PC-3 (cell line): ENCODE results near the gene PSME4. TPM values are rescaled to one million over a fixed set of nuclear protein-coding genes. Genes with fewer than 3 reads are reported as not detected.

Source experiments
- ATAC-seq: fragments of 200-7000 bp; cut with Tn5 transposase; 2 replicates; pipeline ENCODE4 v1.9.1; 2020; ENCODE audit warnings: mild to moderate bottlenecking, moderate library complexity
- BruUV-seq: library from RNA; stranded (reverse); fragments of 400-500 nt; replicated peaks from 2 replicates; lab custom pipeline; 2021; lab: Mats Ljungman, UMichigan
- CTCF ChIA-PET: fragments of 300-600 bp; sonication (Branson Sonifier 250); formaldehyde crosslinking; loops from one replicate; lab custom pipeline; 2022; ENCODE audit warnings: antibody characterized with exemption; lab: Charles Lee
- POLR2A ChIA-PET: fragments of 300-600 bp; sonication (Branson Sonifier 250); formaldehyde crosslinking; loops from one replicate; lab custom pipeline; 2022; ENCODE audit warnings: antibody characterized with exemption; ENCODE audit not compliant: unreplicated experiment; lab: Charles Lee
- DNase-seq: peaks from one replicate; pipeline ENCODE4 v3.0.0-alpha.2; 2015
- H2AFZ ChIP-seq: fragments of 300-600 bp; sonication (generic); 2 replicates; pipeline ENCODE4 v1.6.0; 2016; ENCODE audit warnings: antibody characterized with exemption, low read length
- H3F3A ChIP-seq: fragments of 300-600 bp; sonication (generic); one replicate; pipeline ENCODE4 v1.6.0; 2017; ENCODE audit warnings: antibody characterized with exemption, low read length, control low read depth, mild to moderate bottlenecking; ENCODE audit not compliant: unreplicated experiment
- H3K27ac ChIP-seq: fragments of 300-600 bp; sonication (generic); 2 replicates; pipeline ENCODE4 v1.5.1; 2016; ENCODE audit warnings: mild to moderate bottlenecking, low read length
- H3K27me3 ChIP-seq: fragments of 300-600 bp; sonication (generic); 2 replicates; pipeline ENCODE4 v1.6.1; 2016; ENCODE audit warnings: low read length, mixed read lengths
- H3K36me3 ChIP-seq: fragments of 300-600 bp; sonication (generic); 2 replicates; pipeline ENCODE4 v1.6.1; 2016; ENCODE audit warnings: low read depth, mixed run types, low read length, mixed read lengths
- H3K4me1 ChIP-seq: fragments of 300-600 bp; sonication (generic); 2 replicates; pipeline ENCODE4 v1.5.1; 2016; ENCODE audit warnings: low read length; ENCODE audit not compliant: insufficient read depth
- H3K4me2 ChIP-seq: fragments of 300-600 bp; sonication (generic); 2 replicates; pipeline ENCODE4 v1.6.0; 2016; ENCODE audit warnings: low read length
- H3K4me3 ChIP-seq: fragments of 300-600 bp; sonication (generic); 2 replicates; pipeline ENCODE4 v1.5.1; 2016; ENCODE audit warnings: mild to moderate bottlenecking, low read length, mixed read lengths
- H3K79me2 ChIP-seq: fragments of 300-600 bp; sonication (generic); 2 replicates; pipeline ENCODE4 v1.6.1; 2017; ENCODE audit warnings: low read length, mixed read lengths
- H3K9ac ChIP-seq: fragments of 300-600 bp; sonication (generic); 2 replicates; pipeline ENCODE4 v1.6.0; 2016; ENCODE audit warnings: mild to moderate bottlenecking, low read length
- H3K9me2 ChIP-seq: fragments of 300-600 bp; sonication (generic); replicated peaks from 2 replicates; pipeline ENCODE4 v1.6.1; 2016; ENCODE audit warnings: mixed run types, low read length, mixed read lengths
- H3K9me3 ChIP-seq: fragments of 300-600 bp; sonication (generic); 2 replicates; pipeline ENCODE4 v1.6.1; 2016; ENCODE audit warnings: low read length, mixed read lengths
- H4K20me1 ChIP-seq: fragments of 300-600 bp; sonication (generic); 2 replicates; pipeline ENCODE4 v1.6.1; 2016; ENCODE audit warnings: low read length, mixed read lengths
- EZH2 ChIP-seq: fragments of 300-600 bp; sonication (generic); IDR thresholded peaks from one replicate; pipeline ENCODE4 v1.6.1; 2017; ENCODE audit warnings: antibody characterized with exemption, mild to moderate bottlenecking, low read length; ENCODE audit not compliant: unreplicated experiment
- EZH2phosphoT487 ChIP-seq: fragments of 300-600 bp; sonication (generic); IDR thresholded peaks from 2 replicates; pipeline ENCODE4 v1.6.1; 2018; ENCODE audit warnings: mild to moderate bottlenecking, antibody characterized with exemption, low read length, borderline replicate concordance
- intact Hi-C: fragments of 100-400 bp; cut with micrococcal nuclease; formaldehyde crosslinking; loops from 2 replicates; pipeline ENCODE4 v1.9.0; 2023
- total RNA-seq: library from RNA; depleted of rRNA; stranded (reverse); fragments of >200 nt; gene quantifications from 2 replicates; pipeline ENCODE4 v1.2.3, GENCODE V29; 2014
- TF ChIP-seq, protein P1 (sequence below): fragments of 300-600 bp; sonication (generic); conservative IDR thresholded peaks from 2 replicates; pipeline ENCODE4 v1.5.1; 2017; ENCODE audit warnings: antibody characterized with exemption, low read depth, mild to moderate bottlenecking, low read length

Gene PSME4
- total RNA-seq, 1 experiment from 2014 or later: 54.7 TPM

DNA sequence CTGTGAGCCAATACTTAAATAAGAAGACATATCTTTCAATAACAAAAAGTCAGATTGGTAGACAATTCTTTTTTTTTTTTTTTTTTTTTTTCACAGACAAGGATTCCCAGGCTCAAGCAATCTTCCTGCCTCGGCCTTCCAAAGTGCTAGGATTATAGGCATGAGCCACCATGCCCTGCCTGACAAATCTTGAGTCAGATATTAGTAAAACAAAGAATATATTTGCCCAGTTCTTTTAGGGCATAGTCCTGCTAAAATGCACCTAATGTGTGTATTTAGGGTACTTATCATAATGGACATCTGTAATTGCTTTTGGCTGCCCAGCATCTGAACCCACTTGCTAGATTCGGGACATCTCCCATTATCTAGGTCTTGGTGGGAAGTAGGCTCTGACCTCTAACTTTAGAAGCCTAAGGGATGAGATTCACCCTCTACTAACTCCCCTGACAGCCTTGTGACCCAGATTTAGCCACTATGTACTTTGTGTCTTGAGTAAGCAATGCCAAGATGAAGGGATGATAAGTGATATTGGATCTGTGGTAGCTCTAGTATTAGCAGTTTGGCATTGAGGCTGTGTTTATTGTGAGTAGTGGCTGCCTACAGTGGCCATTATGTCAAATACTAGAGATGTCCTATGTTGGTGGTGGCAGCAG, 18.5 kb upstream of the PSME4 start:
- Histone ChIP-seq H3K27me3 (no peaks in the 10 kb centered on the region), H3K4me2 (peak overlapping the region; percentile 56), H3F3A (peaks cover 4% of the 10 kb centered on the region), H3K9me3 (no peaks in the 10 kb centered on the region), H4K20me1 (no peaks in the 10 kb centered on the region), H3K36me3 (no peaks in the 10 kb centered on the region), H3K79me2 (no peaks in the 10 kb centered on the region), H3K9me2 (no peaks in the 10 kb centered on the region), H3K27ac (peak overlapping the region; percentile 87), H2AFZ (no peak overlapping the region), H3K9ac (peak overlapping the region; percentile 59), H3K4me1 (peaks cover 37% of the 10 kb centered on the region), H3K4me3 (no peak overlapping the region)
- ATAC-seq (peak; percentile 72), DNase-seq (peak; percentile 75)
- intact Hi-C loops: loop anchor here (2.0 kb wide), 2 partner anchors 55 to 83 kb away; no protein-coding TSS in a partner anchor
- no peak for TF ChIP-seq EZH2
- TF ChIP-seq, protein P1, sequence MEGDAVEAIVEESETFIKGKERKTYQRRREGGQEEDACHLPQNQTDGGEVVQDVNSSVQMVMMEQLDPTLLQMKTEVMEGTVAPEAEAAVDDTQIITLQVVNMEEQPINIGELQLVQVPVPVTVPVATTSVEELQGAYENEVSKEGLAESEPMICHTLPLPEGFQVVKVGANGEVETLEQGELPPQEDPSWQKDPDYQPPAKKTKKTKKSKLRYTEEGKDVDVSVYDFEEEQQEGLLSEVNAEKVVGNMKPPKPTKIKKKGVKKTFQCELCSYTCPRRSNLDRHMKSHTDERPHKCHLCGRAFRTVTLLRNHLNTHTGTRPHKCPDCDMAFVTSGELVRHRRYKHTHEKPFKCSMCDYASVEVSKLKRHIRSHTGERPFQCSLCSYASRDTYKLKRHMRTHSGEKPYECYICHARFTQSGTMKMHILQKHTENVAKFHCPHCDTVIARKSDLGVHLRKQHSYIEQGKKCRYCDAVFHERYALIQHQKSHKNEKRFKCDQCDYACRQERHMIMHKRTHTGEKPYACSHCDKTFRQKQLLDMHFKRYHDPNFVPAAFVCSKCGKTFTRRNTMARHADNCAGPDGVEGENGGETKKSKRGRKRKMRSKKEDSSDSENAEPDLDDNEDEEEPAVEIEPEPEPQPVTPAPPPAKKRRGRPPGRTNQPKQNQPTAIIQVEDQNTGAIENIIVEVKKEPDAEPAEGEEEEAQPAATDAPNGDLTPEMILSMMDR: no peak
- no peak for TF ChIP-seq EZH2phosphoT487
- ChIA-PET CTCF (no interaction called here), POLR2A (no interaction called here)
- no TSS peak for BruUV-seq

DNA sequence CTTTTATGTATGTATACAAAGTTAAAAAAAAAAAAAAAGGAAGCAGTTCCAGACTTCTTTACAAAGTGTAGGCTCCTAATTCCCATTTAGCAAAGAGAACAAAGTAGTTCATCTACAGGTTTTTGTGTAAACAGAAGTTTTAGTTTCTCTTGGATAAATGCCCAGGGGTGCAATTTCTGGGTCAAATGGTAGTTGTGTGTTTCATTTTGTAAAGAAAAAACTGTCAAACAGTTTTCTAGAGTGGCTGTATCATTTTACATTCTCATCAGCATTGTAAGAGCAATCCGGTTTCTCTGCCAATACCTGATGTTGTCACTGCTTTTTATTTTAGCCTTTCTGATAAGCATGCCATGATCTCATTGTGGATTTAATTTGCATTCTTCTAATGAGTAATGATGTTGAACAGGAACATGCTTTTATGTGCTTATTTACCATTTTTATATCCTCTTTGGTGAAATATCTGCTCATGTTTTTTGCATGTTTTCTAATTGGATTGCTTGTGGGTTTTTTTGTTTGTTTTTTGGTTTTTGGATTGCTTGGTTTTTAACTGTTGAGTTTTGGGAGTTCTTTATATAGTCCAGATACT, 16.6 kb upstream of the PSME4 start:
- peak overlapping the region; percentile 66 for H3K4me2 ChIP-seq

More for the DNA sequence above, 16.6 kb upstream of the PSME4 start:
- POLR2A ChIA-PET: interaction anchor here (0.6 kb wide), 1 partner anchor 38 kb away, joined by 8 read pairs; no protein-coding TSS in a partner anchor
- Histone ChIP-seq H4K20me1 (no peaks in the 10 kb centered on the region), H3K4me3 (no peak overlapping the region), H3K9ac (peak overlapping the region; percentile 50), H3K4me1 (peaks cover 37% of the 10 kb centered on the region), H3K9me2 (no peaks in the 10 kb centered on the region), H3K79me2 (no peaks in the 10 kb centered on the region), H3K9me3 (no peaks in the 10 kb centered on the region), H3K27ac (peak overlapping the region; percentile 87), H3K27me3 (no peaks in the 10 kb centered on the region), H3F3A (peaks cover 4% of the 10 kb centered on the region), H2AFZ (no peak overlapping the region), H3K36me3 (no peaks in the 10 kb centered on the region)
- BruUV-seq: no TSS peak
- ATAC-seq (peak; percentile 68), DNase-seq (peak; percentile 95)
- TF ChIP-seq EZH2: no peak
- no peak for TF ChIP-seq EZH2phosphoT487
- TF ChIP-seq, protein P1: no peak
- intact Hi-C loops: loop anchor here (1.0 to 2.0 kb wide), 2 partner anchors 18 to 29 kb away; no protein-coding TSS in a partner anchor
- CTCF ChIA-PET: no interaction called here
